Ishikawa (cell line): ENCODE results near the gene PRKRIP1.

Source experiments
- CEBPB ChIP-seq: IDR thresholded peaks from 2 replicates; pipeline ENCODE4 v1.6.1; 2012
- CREB1 ChIP-seq: IDR thresholded peaks from 2 replicates; pipeline ENCODE4 v1.6.1; 2012; ENCODE audit warnings: low read depth
- EGR1 ChIP-seq: IDR thresholded peaks from 2 replicates; pipeline ENCODE4 v1.6.1; 2012
- EP300 ChIP-seq: IDR thresholded peaks from 2 replicates; pipeline ENCODE4 v1.6.1; 2012; ENCODE audit warnings: borderline replicate concordance
- FOXM1 ChIP-seq: IDR thresholded peaks from 2 replicates; pipeline ENCODE4 v1.6.1; 2012; ENCODE audit warnings: low read depth, borderline replicate concordance
- NFIC ChIP-seq: IDR thresholded peaks from 2 replicates; pipeline ENCODE4 v1.6.1; 2012
- RAD21 ChIP-seq: IDR thresholded peaks from 2 replicates; pipeline ENCODE4 v1.6.1; 2012; ENCODE audit warnings: low read depth
- TAF1 ChIP-seq: IDR thresholded peaks from 2 replicates; pipeline ENCODE4 v1.6.1; 2012; ENCODE audit warnings: low read depth, mild to moderate bottlenecking
- TCF12 ChIP-seq: IDR thresholded peaks from 2 replicates; pipeline ENCODE4 v1.6.1; 2012; ENCODE audit warnings: low read depth
- TEAD4 ChIP-seq: IDR thresholded peaks from 2 replicates; pipeline ENCODE4 v1.6.1; 2012
- YY1 ChIP-seq: IDR thresholded peaks from 2 replicates; pipeline ENCODE4 v1.6.1; 2012; ENCODE audit warnings: low read depth
- ZBTB7A ChIP-seq: IDR thresholded peaks from 2 replicates; pipeline ENCODE4 v1.6.1; 2012; ENCODE audit warnings: low read depth
- TF ChIP-seq, protein P1 (sequence below): IDR thresholded peaks from 2 replicates; pipeline ENCODE4 v1.6.1; 2012
- TF ChIP-seq, protein P2 (sequence below): IDR thresholded peaks from 2 replicates; pipeline ENCODE4 v1.6.1; 2012; ENCODE audit warnings: low read depth, mild to moderate bottlenecking
- TF ChIP-seq, protein P3 (sequence below): IDR thresholded peaks from 2 replicates; pipeline ENCODE4 v1.6.1; 2012

PRKRIP1 gene

DNA sequence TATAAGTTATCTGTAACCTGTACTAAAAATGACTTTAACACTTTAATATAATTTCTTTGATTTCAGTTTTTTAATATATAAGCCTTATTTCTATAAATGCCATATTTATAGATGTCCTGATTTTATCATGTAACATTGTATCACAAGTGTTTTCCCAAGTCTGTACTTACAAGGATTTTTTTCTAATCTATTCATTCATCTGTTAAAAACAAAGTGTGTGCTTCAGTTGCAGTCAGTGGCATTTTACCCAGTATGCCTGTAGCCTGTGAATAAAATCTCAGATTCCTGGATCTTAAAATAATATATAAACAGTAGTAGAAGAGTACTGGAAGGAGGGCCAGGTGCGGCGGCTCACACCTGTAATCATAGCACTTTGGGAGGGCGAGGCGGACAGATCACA is 17.4 kb downstream of the PRKRIP1 start:
- TF ChIP-seq, protein P1, sequence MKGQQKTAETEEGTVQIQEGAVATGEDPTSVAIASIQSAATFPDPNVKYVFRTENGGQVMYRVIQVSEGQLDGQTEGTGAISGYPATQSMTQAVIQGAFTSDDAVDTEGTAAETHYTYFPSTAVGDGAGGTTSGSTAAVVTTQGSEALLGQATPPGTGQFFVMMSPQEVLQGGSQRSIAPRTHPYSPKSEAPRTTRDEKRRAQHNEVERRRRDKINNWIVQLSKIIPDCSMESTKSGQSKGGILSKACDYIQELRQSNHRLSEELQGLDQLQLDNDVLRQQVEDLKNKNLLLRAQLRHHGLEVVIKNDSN: no peak
- TF ChIP-seq YY1 (no peak), TCF12 (no peak), EP300 (no peak), CREB1 (no peak), FOXM1 (no peak), ZBTB7A (no peak), EGR1 (no peak), TAF1 (no peak)
- TF ChIP-seq, protein P2, sequence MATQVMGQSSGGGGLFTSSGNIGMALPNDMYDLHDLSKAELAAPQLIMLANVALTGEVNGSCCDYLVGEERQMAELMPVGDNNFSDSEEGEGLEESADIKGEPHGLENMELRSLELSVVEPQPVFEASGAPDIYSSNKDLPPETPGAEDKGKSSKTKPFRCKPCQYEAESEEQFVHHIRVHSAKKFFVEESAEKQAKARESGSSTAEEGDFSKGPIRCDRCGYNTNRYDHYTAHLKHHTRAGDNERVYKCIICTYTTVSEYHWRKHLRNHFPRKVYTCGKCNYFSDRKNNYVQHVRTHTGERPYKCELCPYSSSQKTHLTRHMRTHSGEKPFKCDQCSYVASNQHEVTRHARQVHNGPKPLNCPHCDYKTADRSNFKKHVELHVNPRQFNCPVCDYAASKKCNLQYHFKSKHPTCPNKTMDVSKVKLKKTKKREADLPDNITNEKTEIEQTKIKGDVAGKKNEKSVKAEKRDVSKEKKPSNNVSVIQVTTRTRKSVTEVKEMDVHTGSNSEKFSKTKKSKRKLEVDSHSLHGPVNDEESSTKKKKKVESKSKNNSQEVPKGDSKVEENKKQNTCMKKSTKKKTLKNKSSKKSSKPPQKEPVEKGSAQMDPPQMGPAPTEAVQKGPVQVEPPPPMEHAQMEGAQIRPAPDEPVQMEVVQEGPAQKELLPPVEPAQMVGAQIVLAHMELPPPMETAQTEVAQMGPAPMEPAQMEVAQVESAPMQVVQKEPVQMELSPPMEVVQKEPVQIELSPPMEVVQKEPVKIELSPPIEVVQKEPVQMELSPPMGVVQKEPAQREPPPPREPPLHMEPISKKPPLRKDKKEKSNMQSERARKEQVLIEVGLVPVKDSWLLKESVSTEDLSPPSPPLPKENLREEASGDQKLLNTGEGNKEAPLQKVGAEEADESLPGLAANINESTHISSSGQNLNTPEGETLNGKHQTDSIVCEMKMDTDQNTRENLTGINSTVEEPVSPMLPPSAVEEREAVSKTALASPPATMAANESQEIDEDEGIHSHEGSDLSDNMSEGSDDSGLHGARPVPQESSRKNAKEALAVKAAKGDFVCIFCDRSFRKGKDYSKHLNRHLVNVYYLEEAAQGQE: no peak
- TF ChIP-seq, protein P3, sequence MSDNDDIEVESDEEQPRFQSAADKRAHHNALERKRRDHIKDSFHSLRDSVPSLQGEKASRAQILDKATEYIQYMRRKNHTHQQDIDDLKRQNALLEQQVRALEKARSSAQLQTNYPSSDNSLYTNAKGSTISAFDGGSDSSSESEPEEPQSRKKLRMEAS: no peak

DNA sequence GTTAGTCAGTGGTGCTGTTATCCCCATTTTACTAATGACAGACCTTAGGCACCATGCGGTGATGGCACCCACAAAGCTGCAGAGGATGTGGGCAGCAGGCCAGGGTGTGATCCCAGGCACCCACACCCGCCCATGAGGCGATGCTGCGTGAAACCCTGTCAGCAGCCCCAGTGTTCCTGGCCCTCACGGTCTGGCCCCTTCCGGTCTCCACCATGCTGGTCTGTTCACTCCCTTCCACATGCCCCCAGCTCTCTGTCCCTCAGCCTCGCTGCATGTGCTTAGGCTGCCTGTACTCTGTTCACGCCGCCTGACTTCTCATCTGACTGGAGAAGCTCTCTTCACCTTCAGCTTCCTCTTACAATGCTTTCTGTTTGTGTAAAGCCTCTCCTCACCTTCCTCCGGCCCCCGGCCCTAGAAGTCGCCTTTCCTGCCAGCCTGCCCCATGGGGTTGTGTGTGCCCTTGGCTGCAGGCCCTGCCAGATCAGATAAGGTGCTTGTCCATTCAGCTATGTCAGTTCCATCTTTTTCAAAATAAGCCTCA is 19.6 kb downstream of the PRKRIP1 start:
- no peak for TF ChIP-seq TAF1
- no peak for TF ChIP-seq TCF12
- no peak for TF ChIP-seq CREB1
- TF ChIP-seq, protein P3: no peak
- TF ChIP-seq, protein P1: no peak
- no peak for TF ChIP-seq EP300
- TF ChIP-seq YY1: no peak
- TF ChIP-seq NFIC: no peak
- no peak for TF ChIP-seq TEAD4
- TF ChIP-seq EGR1: no peak
- no peak for TF ChIP-seq ZBTB7A
- TF ChIP-seq CEBPB: no peak
- TF ChIP-seq FOXM1: no peak
- TF ChIP-seq RAD21: no peak
- TF ChIP-seq, protein P2: no peak

DNA sequence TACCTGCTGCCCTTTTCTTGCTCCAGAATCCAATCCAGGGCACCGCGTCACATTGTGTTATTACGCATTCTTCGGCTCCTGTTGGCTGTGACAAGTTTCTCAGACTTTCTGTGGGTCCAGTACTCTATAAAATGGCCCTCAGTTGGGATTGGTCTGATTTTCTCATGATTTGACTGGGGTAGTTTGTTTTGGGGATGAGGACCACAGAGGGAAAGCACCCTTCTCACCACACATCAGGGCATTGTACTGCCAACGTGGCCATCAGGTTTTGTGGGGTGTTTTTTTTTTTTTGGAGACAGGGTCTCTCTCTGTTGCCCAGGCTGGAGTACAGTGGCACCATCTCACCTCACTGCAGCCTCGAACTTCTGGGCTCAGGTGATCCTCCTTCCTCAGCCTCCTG is 20.2 kb downstream of the PRKRIP1 start:
- TF ChIP-seq TAF1: no peak

DNA sequence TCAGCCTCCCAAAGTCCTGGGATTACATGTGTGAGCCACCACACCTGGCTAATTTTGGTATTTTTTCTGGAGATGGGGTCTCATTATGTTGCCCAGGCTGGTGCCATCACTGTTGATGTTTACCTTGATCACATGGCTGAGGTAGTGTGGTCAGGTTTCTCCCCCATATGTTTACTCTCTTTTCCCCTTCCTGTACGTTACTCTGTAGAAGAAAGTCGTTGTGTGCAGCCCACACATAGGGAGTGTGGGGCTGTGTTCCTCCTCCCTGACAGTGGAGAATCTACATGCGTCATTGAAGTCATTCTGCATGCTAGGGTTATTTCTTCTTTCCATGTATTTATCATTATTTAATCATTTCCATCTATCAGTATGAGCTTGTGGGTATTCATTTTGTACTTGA is 20.9 kb downstream of the PRKRIP1 start:
- TF ChIP-seq EGR1: no peak
- TF ChIP-seq, protein P2: no peak
- no peak for TF ChIP-seq NFIC
- no peak for TF ChIP-seq RAD21
- TF ChIP-seq TAF1: no peak
- no peak for TF ChIP-seq EP300
- TF ChIP-seq, protein P1: no peak
- TF ChIP-seq YY1: no peak
- TF ChIP-seq TEAD4: no peak
- no peak for TF ChIP-seq ZBTB7A
- TF ChIP-seq, protein P3: no peak
- TF ChIP-seq FOXM1: no peak
- no peak for TF ChIP-seq TCF12
- TF ChIP-seq CREB1: no peak
